GM12873 (cell line): ENCODE results near the gene ULBP1.

ENCODE experiments used
- CTCF ChIP-seq: IDR thresholded peaks from 2 replicates; pipeline ENCODE4 v1.5.1; 2012; ENCODE audit warnings: low read depth, mild to moderate bottlenecking, moderate library complexity, low read length, control low read depth; ENCODE audit not compliant: insufficient read depth; ENCODE audit errors: missing control alignments

Gene ULBP1

GRCh38 chr6:149964308-149965193, 808 bp downstream of the ULBP1 start:
- TF ChIP-seq CTCF: no peak

- no peak for TF ChIP-seq CTCF
These were observed 1.7 kb downstream of the ULBP1 start for GRCh38 chr6:149965194-149966020.

GRCh38 chr6:149967591-149967990, 3.8 kb downstream of the ULBP1 start:
- TF ChIP-seq CTCF: no peak

- no peak for TF ChIP-seq CTCF
These were observed 5.9 kb downstream of the ULBP1 start for GRCh38 chr6:149969635-149970034.

- no peak for TF ChIP-seq CTCF
These were observed 11.1 kb downstream of the ULBP1 start for GRCh38 chr6:149974825-149975224.

- TF ChIP-seq CTCF: no peak
These were observed 11.7 kb downstream of the ULBP1 start for GRCh38 chr6:149975400-149975799.

- TF ChIP-seq CTCF: no peak
These were observed 13.5 kb downstream of the ULBP1 start for GRCh38 chr6:149977221-149977620.
